Measurements from ENCODE around the gene RAI2.

RAI2 gene

DNA sequence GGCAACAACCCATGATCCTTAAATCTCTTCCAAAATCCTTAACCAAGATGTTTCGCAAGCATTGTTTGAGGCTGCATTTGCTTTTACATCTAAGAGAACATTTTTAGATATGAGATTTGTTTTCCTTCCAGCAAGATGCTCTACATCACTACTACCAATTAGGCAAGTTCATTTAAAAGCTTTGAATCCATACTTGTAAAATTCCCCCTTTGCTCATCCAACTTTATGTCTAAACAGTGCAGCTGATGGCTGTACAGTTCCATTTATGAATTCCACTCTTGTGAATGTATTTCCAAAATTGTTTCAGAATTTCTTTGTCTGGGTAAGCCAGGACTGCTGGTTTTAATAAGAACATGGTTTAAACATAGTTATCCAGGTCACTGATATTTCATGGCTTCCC, 31.5 kb downstream of the RAI2 start:
- no peak for DNase-seq (ENCODE audit: low spot score)

- DNase-seq (ENCODE audit: low spot score): peak; percentile 12
Measured at GRCh38 chrX:17828171-17828570, 32.9 kb downstream of the RAI2 start.

DNA sequence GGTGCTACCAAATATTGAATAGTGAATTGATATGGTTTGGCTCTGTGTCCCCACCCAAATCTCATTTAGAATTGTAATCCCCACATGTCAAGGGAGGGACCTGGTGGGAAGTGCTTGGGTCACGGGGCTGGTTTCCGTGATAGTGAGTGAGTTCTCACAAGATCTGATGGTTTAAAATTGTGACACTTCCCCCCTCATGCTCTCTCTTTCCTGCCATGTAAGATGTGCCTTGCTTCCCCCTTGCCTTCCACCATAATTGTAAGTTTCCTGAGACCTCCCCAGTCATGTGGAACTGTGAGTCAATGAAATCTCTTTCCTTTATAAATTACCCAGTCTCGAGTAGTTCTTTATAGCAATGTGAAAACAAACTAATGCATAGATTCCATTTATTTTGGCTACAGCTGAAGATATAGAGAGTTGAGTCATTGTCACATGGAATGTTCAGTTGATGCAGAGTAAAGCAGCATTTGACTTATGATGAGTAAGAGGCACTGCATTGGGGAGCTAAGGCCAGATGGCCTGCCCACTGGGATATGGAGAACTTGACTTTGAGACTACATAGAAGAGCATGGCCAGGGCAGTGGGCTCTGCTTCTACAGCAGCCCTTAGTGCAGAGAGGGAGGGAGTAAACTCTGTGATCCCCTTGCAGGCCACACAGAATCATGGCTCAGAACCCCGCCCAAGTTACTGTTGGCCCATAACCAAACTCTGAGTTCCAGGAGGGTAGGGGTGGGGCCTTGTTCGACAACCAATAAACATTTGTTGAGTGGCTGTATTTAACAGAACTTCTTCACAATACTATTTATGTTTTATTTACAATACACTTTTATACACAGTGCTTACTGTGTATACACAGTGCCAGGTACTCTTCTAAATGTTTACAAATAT, 34.2 kb downstream of the RAI2 start:
- DNase-seq (ENCODE audit: low spot score): no peak

- DNase-seq (ENCODE audit: low spot score): no peak
Measured at GRCh38 chrX:17824980-17825379, 36.1 kb downstream of the RAI2 start.

DNA sequence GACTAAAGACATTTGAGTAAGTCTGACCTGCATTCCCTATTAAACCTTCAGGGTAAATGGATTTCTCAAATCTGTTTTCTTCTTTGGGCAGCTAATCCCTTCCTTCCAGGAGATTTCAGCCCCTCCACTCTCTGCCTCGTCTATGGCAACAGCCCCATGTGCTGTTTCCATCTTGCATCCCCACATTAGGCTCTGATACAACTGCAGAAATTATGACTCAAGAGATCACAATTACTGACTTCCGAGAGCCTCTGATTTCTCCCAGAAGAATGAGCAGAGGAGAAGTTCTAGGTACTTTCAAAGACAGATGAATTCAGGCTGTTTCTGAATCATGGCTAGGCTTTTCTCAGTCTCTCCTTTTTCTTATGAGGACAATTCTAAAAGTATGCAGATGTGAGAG, 38.7 kb downstream of the RAI2 start:
- DNase-seq (ENCODE audit: low spot score): no peak

- no peak for DNase-seq (ENCODE audit: low spot score)
Measured at GRCh38 chrX:17820100-17820499, 41.0 kb downstream of the RAI2 start.

DNA sequence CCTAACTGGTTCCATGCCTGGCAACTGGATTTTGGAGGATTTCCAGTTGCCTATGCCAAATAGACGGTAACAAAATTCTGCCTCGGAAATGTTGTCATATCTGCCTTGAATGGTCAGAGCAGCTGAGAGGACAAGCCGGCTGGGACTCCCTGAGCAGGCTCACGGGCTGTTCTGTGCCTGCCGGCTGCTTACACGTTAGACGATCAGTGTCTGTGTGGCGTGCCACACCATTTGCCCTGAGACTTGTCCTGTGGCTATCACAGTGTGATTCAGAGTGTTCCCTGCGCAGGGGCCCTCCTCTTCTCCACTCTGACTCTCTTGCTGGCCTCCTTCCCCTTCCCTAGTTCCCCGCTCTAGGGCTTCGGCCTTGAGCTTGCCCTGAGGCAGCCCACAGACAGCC, 42.4 kb downstream of the RAI2 start:
- DNase-seq (ENCODE audit: low spot score): no peak

- no peak for DNase-seq (ENCODE audit: low spot score)
Measured at GRCh38 chrX:17817251-17817650, 43.8 kb downstream of the RAI2 start.

- no peak for DNase-seq (ENCODE audit: low spot score)
Measured at GRCh38 chrX:17814557-17814956, 46.5 kb downstream of the RAI2 start.

GRCh38 chrX:17814059-17814458, 47.0 kb downstream of the RAI2 start:
- no peak for DNase-seq (ENCODE audit: low spot score)

GRCh38 chrX:17813277-17813676, 47.8 kb downstream of the RAI2 start:
- no peak for DNase-seq (ENCODE audit: low spot score)

DNA sequence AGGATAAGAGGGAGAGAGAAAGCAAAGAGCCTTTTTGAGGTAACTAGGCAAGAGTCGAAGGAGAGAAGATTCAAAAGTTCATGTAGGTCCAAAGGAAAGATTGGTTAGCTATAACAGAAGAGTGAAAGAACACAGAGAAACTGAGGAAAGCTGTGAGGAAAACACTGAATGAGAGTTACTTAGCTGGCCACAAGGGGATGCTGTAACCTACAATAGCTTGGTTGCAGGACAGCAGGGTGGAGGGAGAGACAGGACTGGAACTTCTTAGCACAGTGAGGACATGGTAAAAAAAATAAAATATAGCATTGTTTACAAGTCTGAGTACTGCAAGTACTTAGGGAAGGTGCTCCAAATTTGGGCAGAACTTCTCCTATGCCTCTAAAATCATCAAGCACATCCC, 48.3 kb downstream of the RAI2 start:
- no peak for DNase-seq (ENCODE audit: low spot score)

GRCh38 chrX:17809984-17810383, 51.1 kb downstream of the RAI2 start:
- DNase-seq (ENCODE audit: low spot score): no peak

DNA sequence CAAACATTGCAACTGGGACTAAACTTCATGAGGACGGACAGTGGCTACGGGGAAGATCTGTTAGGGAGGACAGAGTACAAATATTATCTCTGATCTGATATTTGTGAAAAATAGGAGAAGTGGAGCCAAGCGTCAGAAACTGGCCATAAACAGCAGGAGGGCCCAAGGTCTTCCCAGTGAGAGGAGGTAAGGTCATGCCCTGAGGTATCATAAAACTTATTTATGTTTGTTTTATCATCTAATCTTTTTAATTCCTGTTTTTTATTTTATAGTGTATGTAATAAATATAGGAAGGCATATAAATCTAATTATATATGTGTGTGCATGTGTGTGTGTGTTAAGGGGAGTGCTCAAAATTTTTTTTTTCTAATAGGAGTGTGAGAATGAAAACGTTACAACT, 51.8 kb downstream of the RAI2 start:
- no peak for DNase-seq (ENCODE audit: low spot score)

- DNase-seq (ENCODE audit: low spot score): no peak
Measured at GRCh38 chrX:17805120-17805519, 56.0 kb downstream of the RAI2 start.

DNA sequence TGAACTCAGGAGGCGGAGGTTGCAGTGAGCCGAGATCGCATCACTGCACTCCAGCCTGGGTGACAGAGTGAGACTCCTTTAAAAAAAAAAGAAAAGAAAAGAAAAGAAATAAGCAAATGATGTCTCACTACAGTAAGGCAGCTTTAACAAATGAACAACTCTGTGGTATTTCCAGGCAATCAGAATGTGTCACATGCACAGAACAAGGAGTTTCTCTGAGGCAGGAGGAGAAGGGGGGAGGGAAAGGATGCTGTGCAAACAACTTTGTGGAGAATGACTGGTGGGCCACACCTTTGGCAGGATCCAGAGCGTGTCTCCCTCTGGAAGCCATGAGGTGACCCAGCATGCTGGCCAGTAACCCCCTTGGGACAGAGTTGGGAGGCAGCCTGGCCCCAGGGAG, 57.6 kb downstream of the RAI2 start:
- no peak for DNase-seq (ENCODE audit: low spot score)

DNA sequence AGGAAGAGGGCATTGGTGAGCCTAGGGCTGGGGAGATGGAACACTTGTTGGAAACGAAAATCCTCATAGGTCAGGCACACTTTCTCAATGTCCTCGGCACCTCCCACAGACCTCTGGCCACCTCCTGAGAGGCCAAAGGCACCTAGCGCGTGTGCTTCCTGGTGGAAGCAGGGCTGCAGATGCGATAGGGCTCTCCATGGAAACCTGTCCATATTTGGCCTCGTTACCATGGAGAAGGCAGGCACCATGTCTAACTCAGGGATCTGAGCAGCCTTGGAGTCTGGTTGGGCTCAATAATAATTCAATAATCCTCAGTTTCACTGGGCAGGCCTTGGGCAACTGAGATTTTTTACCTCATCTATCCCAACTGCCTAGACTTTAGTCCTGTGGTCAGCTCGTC, 58.3 kb downstream of the RAI2 start:
- no peak for DNase-seq (ENCODE audit: low spot score)

DNA sequence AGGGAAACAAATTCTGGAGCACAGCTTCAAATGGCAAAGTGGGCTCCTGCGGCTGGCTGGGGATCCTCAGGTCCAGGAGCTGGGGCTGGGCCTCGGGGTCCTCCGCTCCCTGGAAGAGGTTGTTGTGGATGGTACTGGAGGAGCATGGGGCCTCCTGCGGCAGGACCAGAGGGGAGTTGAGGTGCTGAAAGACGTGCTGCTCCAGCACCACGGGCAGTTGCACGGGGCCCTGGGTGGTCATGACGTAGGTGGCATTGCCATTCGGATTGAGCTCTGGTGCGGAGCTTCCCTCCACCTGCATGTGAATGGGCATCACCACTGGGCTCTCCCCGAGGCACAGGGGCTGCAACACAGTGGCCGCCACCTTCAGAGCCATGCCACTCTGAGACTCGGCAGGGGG, 59.7 kb downstream of the RAI2 start:
- no peak for DNase-seq (ENCODE audit: low spot score)

- no peak for DNase-seq (ENCODE audit: low spot score)
Measured at GRCh38 chrX:17798921-17799320, 62.2 kb downstream of the RAI2 start.

GRCh38 chrX:17792826-17793225, 68.3 kb downstream of the RAI2 start:
- DNase-seq (ENCODE audit: low spot score): peak; percentile 42

- DNase-seq (ENCODE audit: low spot score): no peak
Measured at GRCh38 chrX:17788956-17789562, 72.0 kb downstream of the RAI2 start.

GRCh38 chrX:17788439-17788838, 72.7 kb downstream of the RAI2 start:
- peak; percentile 4 for DNase-seq (ENCODE audit: low spot score)

DNA sequence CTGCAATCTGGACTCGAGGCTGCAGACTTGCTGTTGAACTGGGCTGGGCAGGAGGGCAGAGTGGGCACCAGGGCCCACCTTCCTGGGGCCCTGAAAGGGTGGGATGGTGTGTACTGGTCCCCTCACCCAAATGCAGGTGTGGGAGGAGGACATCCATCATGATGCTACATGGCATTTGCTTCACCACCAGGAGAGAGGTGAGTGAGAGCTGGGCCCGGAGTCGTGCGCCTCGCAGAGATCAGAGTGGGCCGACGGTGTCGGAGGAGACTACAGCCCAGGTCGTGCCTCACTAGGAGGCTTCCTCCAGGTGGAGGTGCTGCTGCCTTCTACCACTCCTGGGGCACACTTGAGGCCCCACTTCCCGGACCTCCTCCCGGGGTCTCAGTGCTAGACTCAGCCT, 73.5 kb downstream of the RAI2 start:
- DNase-seq (ENCODE audit: low spot score): no peak

Measured in pons (tissue), 1 donor.